SK-N-SH (cell line): ENCODE results near the gene ASCL5. TPM values are rescaled to one million over a fixed set of nuclear protein-coding genes. Genes with fewer than 3 reads are reported as not detected.

ENCODE experiments used
- CTCF ChIA-PET: fragments of 300-600, 350-600 bp; formaldehyde crosslinking; extraction: SDS; loops from one replicate; lab custom pipeline; 2021; lab: Yijun Ruan, JAX
- POLR2A ChIA-PET: fragments of 350-600 bp; sonication (Branson Sonifier 250); formaldehyde crosslinking; extraction: SDS; loops from one replicate; lab custom pipeline; 2020; ENCODE audit warnings: antibody characterized with exemption, inconsistent platforms; lab: Yijun Ruan, JAX
- DNase-seq: peaks from one replicate; pipeline ENCODE4 v3.0.0; 2012
- H2AFZ ChIP-seq: fragments of 200-600 bp; sonication (generic); 2 replicates; pipeline ENCODE4 v1.8.1; 2016; ENCODE audit warnings: antibody characterized with exemption, mild to moderate bottlenecking, low read depth
- H3F3A ChIP-seq: fragments of 200-600 bp; sonication (generic); replicated peaks from 2 replicates; pipeline ENCODE3; 2016; ENCODE audit warnings: antibody characterized with exemption, mild to moderate bottlenecking; ENCODE audit not compliant: insufficient read depth
- H3K27ac ChIP-seq, 2 experiments: fragments of 200-500 bp in 1 of 2; fragments of 200-600 bp in 1 of 2; sonication (Bioruptor generic) in 1 of 2; sonication (generic), shearing (Covaris generic) in 1 of 2; 2 replicates each; pipeline versions ENCODE4 v1.5.1 to v1.6.1; 2014 to 2016; ENCODE audit warnings: low read depth in 2 of 2, inconsistent platforms in 1 of 2, low read length in 1 of 2, mild to moderate bottlenecking in 1 of 2, mixed read lengths in 1 of 2
- H3K27me3 ChIP-seq: fragments of 200-600 bp; sonication (generic), shearing (Covaris generic); 2 replicates; pipeline ENCODE4 v1.6.1; 2016; ENCODE audit warnings: mixed run types; ENCODE audit not compliant: insufficient read depth
- H3K36me3 ChIP-seq, 2 experiments: fragments of 200-500 bp in 1 of 2; fragments of 200-600 bp in 1 of 2; sonication (Bioruptor generic) in 1 of 2; sonication (generic) in 1 of 2; replicated peaks in 1 of 2; 2 replicates each; pipeline versions ENCODE3 to v1.5.1; 2014 to 2016; ENCODE audit warnings: low read length in 1 of 2, mild to moderate bottlenecking in 1 of 2; ENCODE audit not compliant: insufficient read depth in 2 of 2, control insufficient read depth in 1 of 2
- H3K4me1 ChIP-seq, 2 experiments: fragments of 200-500 bp in 1 of 2; fragments of 200-600 bp in 1 of 2; sonication (Bioruptor generic) in 1 of 2; sonication (generic), shearing (Covaris generic) in 1 of 2; 2 replicates each; pipeline versions ENCODE4 v1.5.1 to v1.6.1; 2014 to 2016; ENCODE audit warnings: low read depth in 1 of 2, low read length in 1 of 2, mixed run types in 1 of 2; ENCODE audit not compliant: insufficient read depth in 2 of 2, control insufficient read depth in 1 of 2
- H3K4me2 ChIP-seq: fragments of 200-600 bp; sonication (generic), shearing (Covaris generic); 2 replicates; pipeline ENCODE4 v1.6.1; 2017; ENCODE audit warnings: mixed run types
- H3K4me3 ChIP-seq, 2 experiments: fragments of 200-500 bp in 1 of 2; fragments of 200-600 bp in 1 of 2; sonication (Bioruptor generic) in 1 of 2; sonication (generic), shearing (Covaris generic) in 1 of 2; 2 replicates each; pipeline versions ENCODE4 v1.5.1 to v1.8.1; 2014 to 2016; ENCODE audit warnings: low read depth in 2 of 2, inconsistent platforms in 1 of 2, low read length in 1 of 2, mild to moderate bottlenecking in 1 of 2, mixed read lengths in 1 of 2, moderate library complexity in 1 of 2
- H3K79me2 ChIP-seq: fragments of 200-600 bp; sonication (generic); 2 replicates; pipeline ENCODE4 v1.8.1; 2017; ENCODE audit warnings: mild to moderate bottlenecking; ENCODE audit not compliant: insufficient read depth
- H3K9ac ChIP-seq: fragments of 200-600 bp; sonication (generic); 2 replicates; pipeline ENCODE4 v1.6.1; 2017; ENCODE audit warnings: mixed run types
- H3K9me2 ChIP-seq: fragments of 200-600 bp; sonication (generic); 2 replicates; pipeline ENCODE4 v1.6.1; 2017; ENCODE audit warnings: mixed run types
- H3K9me3 ChIP-seq: fragments of 200-600 bp; sonication (generic); 2 replicates; pipeline ENCODE4 v1.6.1; 2017; ENCODE audit warnings: mixed run types, mild to moderate bottlenecking, moderate library complexity
- H4K20me1 ChIP-seq: fragments of 200-600 bp; sonication (generic); 2 replicates; pipeline ENCODE4 v1.6.1; 2017; ENCODE audit warnings: mild to moderate bottlenecking, mixed run types; ENCODE audit not compliant: insufficient read depth
- CHD2 ChIP-seq: fragments of 150-350 bp; IDR thresholded peaks from 2 replicates; pipeline ENCODE4 v1.6.1; 2018; ENCODE audit warnings: low read length; ENCODE audit not compliant: partially characterized antibody
- CTCF ChIP-seq: fragments of 200-600 bp; sonication (generic); IDR thresholded peaks from 2 replicates; pipeline ENCODE4 v1.6.1; 2017; ENCODE audit warnings: antibody characterized with exemption, mild to moderate bottlenecking, moderate library complexity
- EP300 ChIP-seq, 2 experiments: IDR thresholded peaks; 2 replicates each; pipeline versions ENCODE4 v1.4.0 to v1.6.1; 2012; ENCODE audit warnings: borderline replicate concordance in 1 of 2, low read depth in 1 of 2, low read length in 1 of 2
- EZH2phosphoT487 ChIP-seq: fragments of 200-600 bp; sonication (generic); IDR thresholded peaks from 2 replicates; pipeline ENCODE4 v1.6.1; 2017; ENCODE audit warnings: low read depth, mixed run types, mild to moderate bottlenecking, antibody characterized with exemption, moderate library complexity, borderline replicate concordance
- FOXJ3 ChIP-seq: sonication (generic); formaldehyde crosslinking; IDR thresholded peaks from 2 replicates; pipeline ENCODE4 v1.5.1; 2020; ENCODE audit warnings: mild to moderate bottlenecking, missing genetic modification reagents
- IRF3 ChIP-seq: fragments of 150-350 bp; IDR thresholded peaks from 2 replicates; pipeline ENCODE4 v1.6.1; 2016; ENCODE audit warnings: mild to moderate bottlenecking, low read depth, low read length
- MAX ChIP-seq: IDR thresholded peaks from 2 replicates; pipeline ENCODE4 v1.4.0; 2012; ENCODE audit warnings: low read depth
- NFIC ChIP-seq: IDR thresholded peaks from 2 replicates; pipeline ENCODE4 v1.4.0; 2012; ENCODE audit warnings: borderline replicate concordance
- PBX3 ChIP-seq: IDR thresholded peaks from 2 replicates; pipeline ENCODE4; 2012
- RCOR1 ChIP-seq: fragments of 150-350 bp; IDR thresholded peaks from 2 replicates; pipeline ENCODE4 v1.6.1; 2017; ENCODE audit warnings: antibody characterized with exemption, low read length
- REST ChIP-seq: IDR thresholded peaks from 2 replicates; pipeline ENCODE4 v1.6.1; 2012; ENCODE audit warnings: mild to moderate bottlenecking, low read depth, low read length, moderate library complexity
- SMC3 ChIP-seq: IDR thresholded peaks from 2 replicates; pipeline ENCODE4 v1.6.1; 2012; ENCODE audit warnings: low read depth, low read length, improper control_type of control experiment
- TEAD4 ChIP-seq: IDR thresholded peaks from 2 replicates; pipeline ENCODE4 v1.4.0; 2012; ENCODE audit warnings: mild to moderate bottlenecking, borderline replicate concordance; ENCODE audit not compliant: insufficient read depth
- USF1 ChIP-seq: IDR thresholded peaks from 2 replicates; pipeline ENCODE4 v1.4.0; 2012; ENCODE audit warnings: low read depth, borderline replicate concordance
- USF2 ChIP-seq: fragments of 150-350 bp; IDR thresholded peaks from 2 replicates; pipeline ENCODE4 v1.6.1; 2017; ENCODE audit warnings: antibody characterized with exemption, low read length, low read depth, borderline replicate concordance
- YY1 ChIP-seq: IDR thresholded peaks from 2 replicates; pipeline ENCODE4 v1.4.0; 2012; ENCODE audit warnings: low read depth, mild to moderate bottlenecking
- WGBS: methylation state at CpG from one replicate; pipeline ENCODE4 v1.1.6; 2017; ENCODE audit warnings: low lambda C conversion rate; 5-methylcytosine and 5-hydroxymethylcytosine counted together
- polyA plus RNA-seq, 3 experiments: library from polyadenylated mRNA; depleted of rRNA; stranded (reverse); fragments of >200 nt; gene quantifications; 2 replicates each; pipeline ENCODE4 v1.2.3, GENCODE V29; 2012

The ASCL5 gene
- polyA plus RNA-seq, 1 of the 3 experiments (the other 2 are of a cell fraction): not detected

- Histone ChIP-seq H3F3A (no peaks in the 10 kb centered on the region), H3K9me3 (no peaks in the 10 kb centered on the region), H3K27ac (no peak overlapping the region), H3K27me3 (peaks cover 23% of the 10 kb centered on the region; the same call in 1 of the 2 replicates), H3K79me2 (no peaks in the 10 kb centered on the region), H2AFZ (no peak overlapping the region), H3K4me2 (no peak overlapping the region), H3K9ac (no peak overlapping the region), H3K9me2 (no peaks in the 10 kb centered on the region), H3K4me3 (no peak overlapping the region), H3K4me1 (peaks cover 0 to 7% of the 10 kb centered on the region in 2 experiments; a peak in 1 of 4 replicates), H3K36me3 (no peaks in the 10 kb centered on the region), H4K20me1 (no peaks in the 10 kb centered on the region)
- DNase-seq: no peak
- TF ChIP-seq RCOR1 (no peak), NFIC (no peak), PBX3 (no peak), FOXJ3 (CRISPR knock-in tag) (no peak), USF1 (no peak), EP300 (IDR thresholded peaks at IDR 0.05; ENCODE audit: borderline replicate concordance in 1 of 2, low read depth in 1 of 2, low read length in 1 of 2) (no peak), CHD2 (no peak), REST (no peak), IRF3 (no peak), EZH2phosphoT487 (no peak), YY1 (no peak), CTCF (no peak), USF2 (no peak), MAX (no peak), TEAD4 (no peak), SMC3 (no peak)
- ChIA-PET POLR2A (no interaction called here), CTCF (interaction anchor here (0.9 to 1.7 kb wide), 3 partner anchors 10 to 131 kb away, joined by 3 to 6 read pairs (median 5); no protein-coding TSS in a partner anchor)
- WGBS: 57% methylated on average over 6 of the region's 9 CpGs
These were observed 23.3 kb downstream of the ASCL5 start for GRCh38 chr1:201103666-201104065.
